ENCODE data around the gene CST7. TPM values are rescaled to one million over a fixed set of nuclear protein-coding genes. Genes with fewer than 3 reads are reported as not detected.

Gene CST7
- total RNA-seq, 1 experiment from 2014 or later: not detected

GRCh38 chr20:24957326-24958016 is 8.4 kb downstream of the CST7 start:
- no TSS peak for BruUV-seq (replicated peaks)
- POLR2A ChIA-PET: no interaction called here
- RAD21 ChIA-PET (ENCODE audit: low non-redundant PET in 1 of 2, low total read pairs in 2 of 2, uncharacterized antibody in 2 of 2, unreplicated experiment in 2 of 2): no interaction called here
- Histone ChIP-seq H3K27me3 (ENCODE audit: insufficient read depth, low read length) (no peaks in the 10 kb centered on the region), H3K9me3 (ENCODE audit: control insufficient read depth in 1 of 2, insufficient read depth in 1 of 2, low read depth in 1 of 2, low read length in 2 of 2) (no peaks in the 10 kb centered on the region), H3K9me2 (ENCODE audit: insufficient read depth) (no peaks in the 10 kb centered on the region), H3K4me2 (ENCODE audit: low read length) (no peak overlapping the region), H2AFZ (ENCODE audit: low read depth, low read length, poor library complexity, severe bottlenecking) (no peak overlapping the region), H3K4me3 (replicated peaks in 1 of 2; ENCODE audit: low read depth in 1 of 2, low read length in 2 of 2) (no peak overlapping the region), H3K36me3 (ENCODE audit: control insufficient read depth in 1 of 2, insufficient read depth in 2 of 2, low read length in 2 of 2) (peaks cover under 1 to 10% of the 10 kb centered on the region in 2 experiments; a peak in 3 of 4 replicates), H3K4me1 (ENCODE audit: control insufficient read depth in 1 of 2, insufficient read depth in 2 of 2, low read length in 2 of 2) (no peaks in the 10 kb centered on the region), H3K27ac (ENCODE audit: low read depth, low read length) (no peak overlapping the region), H4K20me1 (ENCODE audit: insufficient read depth) (no peaks in the 10 kb centered on the region), H3K79me2 (ENCODE audit: insufficient read depth, low read length) (no peaks in the 10 kb centered on the region), H3K9ac (ENCODE audit: low read length) (no peak overlapping the region)
- CTCF ChIA-PET: no interaction called here
- no peak for TF ChIP-seq ATF3 (IDR thresholded peaks at IDR 0.05)
- TF ChIP-seq POLR2AphosphoS5 (IDR thresholded peaks at IDR 0.05; ENCODE audit: low read depth, low read length): no peak
- TF ChIP-seq POLR2A (IDR thresholded peaks at IDR 0.05; ENCODE audit: borderline replicate concordance, extremely low read depth, insufficient read depth, insufficient read length): no peak
- no peak for TF ChIP-seq CBX3 (IDR thresholded peaks at IDR 0.05; ENCODE audit: low read depth)
- TF ChIP-seq ZNF274 (IDR thresholded peaks at IDR 0.05; ENCODE audit: low read depth, low read length): no peak
- TF ChIP-seq SRF (IDR thresholded peaks at IDR 0.05; ENCODE audit: low read depth): no peak
- no peak for TF ChIP-seq CEBPB (IDR thresholded peaks at IDR 0.05; ENCODE audit: low read depth)
- TF ChIP-seq YY1 (IDR thresholded peaks at IDR 0.05; ENCODE audit: extremely low read depth, insufficient replicate concordance, low read depth, low read length): no peak
- no peak for TF ChIP-seq MAX (IDR thresholded peaks at IDR 0.05)
- TF ChIP-seq SIN3A (IDR thresholded peaks at IDR 0.05; ENCODE audit: low read depth): no peak
- intact Hi-C loops (cut with micrococcal nuclease): no loop called here
- no peak for DNase-seq (ENCODE audit: low read depth, low spot score)
- no peak for ATAC-seq
